Uterus (tissue), 2 donors: ENCODE measurements around the gene PRG2.

Source experiments
- CTCF ChIP-seq, 4 experiments: fragments of 200-600 bp in 2 of 4; fragments of 450-650 bp in 2 of 4; sonication (generic) in 2 of 4; IDR thresholded peaks; one replicate each; pipeline ENCODE4 v1.5.1; 2016 to 2019; ENCODE audit warnings: antibody characterized with exemption in 4 of 4, mild to moderate bottlenecking in 2 of 4, moderate library complexity in 1 of 4
- POLR2A ChIP-seq, 2 donors: fragments of 450-650 bp; IDR thresholded peaks; one replicate each; pipeline ENCODE4 v1.6.1; 2016; ENCODE audit warnings: antibody characterized with exemption in 2 of 2, mild to moderate bottlenecking in 1 of 2, moderate library complexity in 1 of 2

DNA sequence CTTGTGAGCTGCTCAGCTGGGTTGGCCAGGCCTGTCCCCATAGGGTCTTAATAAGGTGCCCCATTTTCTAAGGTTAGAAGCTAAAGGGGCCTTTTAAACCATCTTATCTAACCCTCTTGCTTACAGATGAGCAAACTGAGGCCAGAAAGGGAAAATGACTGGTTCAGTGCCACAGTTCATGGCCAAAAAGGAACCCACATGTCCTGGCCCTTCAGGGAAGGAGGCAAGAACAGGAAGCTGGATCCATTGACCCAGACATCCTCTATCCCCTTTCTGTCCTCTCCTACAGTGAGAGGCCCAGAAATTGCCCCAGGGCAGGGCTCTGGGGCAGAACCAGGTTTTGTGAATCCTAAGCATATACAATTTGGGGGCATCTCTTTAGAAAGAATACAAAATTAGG, 19.5 kb downstream of the PRG2 start:
- TF ChIP-seq CTCF (IDR thresholded peaks at IDR 0.05) = no peak
- TF ChIP-seq POLR2A (IDR thresholded peaks at IDR 0.05) = no peak
